A549 (cell line): ENCODE results near the gene TNS3. TPM values are rescaled to one million over a fixed set of nuclear protein-coding genes. Genes with fewer than 3 reads are reported as not detected.

ENCODE experiments used
- ATAC-seq, 2 experiments: fragments of 200-7000 bp in 1 of 2; fragments of >200 bp in 1 of 2; cut with Nextera tagmentation in 1 of 2; cut with Tn5 transposase in 1 of 2; 3 replicates each; pipeline versions ENCODE4 v1.8.0 to v1.9.1; 2018 to 2020; ENCODE audit warnings: mild to moderate bottlenecking in 1 of 2, moderate library complexity in 1 of 2
- CTCF ChIA-PET: fragments of 300-600 bp; sonication (Branson Sonifier 250); formaldehyde crosslinking; extraction: SDS; loops from one replicate; lab custom pipeline; 2021; ENCODE audit warnings: antibody characterized with exemption, inconsistent platforms; lab: Yijun Ruan, JAX
- POLR2A ChIA-PET: fragments of 350-600 bp; formaldehyde crosslinking; extraction: SDS; loops from one replicate; lab custom pipeline; 2021; ENCODE audit warnings: antibody characterized with exemption, inconsistent platforms; lab: Yijun Ruan, JAX
- DNase-seq, 2 experiments: peaks; one replicate each; pipeline versions ENCODE4 v3.0.0 to v3.0.0-alpha.2; 2011 to 2016; ENCODE audit warnings: low read depth in 1 of 2, low spot score in 1 of 2
- FAIRE-seq: peaks from 2 replicates; lab custom pipeline; 2011; peaks lifted over from hg19 to GRCh38; lab: Jason Lieb, UNC
- H3K27ac ChIP-seq, 2 experiments: fragments of >200 bp; sonication (Bioruptor Twin); formaldehyde crosslinking; 3 replicates each; pipeline ENCODE4 v1.5.1; 2016 to 2017
- H3K4me1 ChIP-seq: fragments of >200 bp; sonication (Bioruptor Twin); formaldehyde crosslinking; 3 replicates; pipeline ENCODE4 v1.6.1; 2016
- H3K4me2 ChIP-seq: fragments of >200 bp; sonication (Bioruptor Twin); formaldehyde crosslinking; 3 replicates; pipeline ENCODE4 v1.6.1; 2016
- H3K4me3 ChIP-seq: fragments of >200 bp; sonication (Bioruptor Twin); formaldehyde crosslinking; 3 replicates; pipeline ENCODE4 v1.5.1; 2016
- H3K9me3 ChIP-seq: fragments of >200 bp; sonication (Bioruptor Twin); formaldehyde crosslinking; 3 replicates; pipeline ENCODE4 v1.6.1; 2016
- CBX2 ChIP-seq: fragments of 200-600 bp; sonication (generic); IDR thresholded peaks from 2 replicates; pipeline ENCODE4 v1.6.1; 2016; ENCODE audit warnings: low read depth, mild to moderate bottlenecking, borderline replicate concordance
- CHD2 ChIP-seq: fragments of 150-350 bp; IDR thresholded peaks from 2 replicates; pipeline ENCODE4 v1.6.1; 2014; ENCODE audit warnings: low read length; ENCODE audit not compliant: partially characterized antibody
- EHMT2 ChIP-seq: fragments of 200-600 bp; sonication (generic); IDR thresholded peaks from 2 replicates; pipeline ENCODE4 v1.6.1; 2016; ENCODE audit warnings: antibody characterized with exemption, low read depth, mild to moderate bottlenecking, moderate library complexity
- EP300 ChIP-seq, 2 experiments: fragments of >200 bp; sonication (Bioruptor Twin); formaldehyde crosslinking; IDR thresholded peaks; 2 replicates in 1 of 2; 3 replicates in 1 of 2; pipeline ENCODE4 v1.6.1; 2016 to 2017
- ESRRA ChIP-seq: fragments of 150-350 bp; IDR thresholded peaks from 2 replicates; pipeline ENCODE4 v1.6.1; 2014; ENCODE audit warnings: mild to moderate bottlenecking, low read length, borderline replicate concordance
- HOXA7 ChIP-seq: fragments of 250-450 bp; sonication (Bioruptor Pico); IDR thresholded peaks from 2 replicates; pipeline ENCODE4 v1.5.0; 2020; ENCODE audit warnings: mild to moderate bottlenecking, moderate library complexity
- KDM1A ChIP-seq: fragments of 200-600 bp; sonication (generic); IDR thresholded peaks from 2 replicates; pipeline ENCODE4 v1.6.1; 2016; ENCODE audit warnings: low read depth, mild to moderate bottlenecking
- MAFK ChIP-seq: fragments of 450-650 bp; IDR thresholded peaks from 2 replicates; pipeline ENCODE4 v1.6.1; 2014; ENCODE audit not compliant: partially characterized antibody
- MAZ ChIP-seq: fragments of 150-350 bp; IDR thresholded peaks from 2 replicates; pipeline ENCODE4 v1.6.1; 2014; ENCODE audit warnings: antibody characterized with exemption, low read depth, low read length, borderline replicate concordance
- NFE2L2 ChIP-seq: fragments of 150-350 bp; conservative IDR thresholded peaks from 2 replicates; pipeline ENCODE4 v1.6.1; 2014; ENCODE audit warnings: low read length
- PHF8 ChIP-seq: fragments of 200-600 bp; sonication (generic); IDR thresholded peaks from 2 replicates; pipeline ENCODE4 v1.6.1; 2016; ENCODE audit warnings: low read depth, mild to moderate bottlenecking, antibody characterized with exemption, moderate library complexity, borderline replicate concordance
- POLR2AphosphoS2 ChIP-seq: conservative IDR thresholded peaks from 2 replicates; pipeline ENCODE4 v1.6.1; 2012; ENCODE audit warnings: low read length, improper control_type of control experiment, inconsistent platforms
- RAD21 ChIP-seq, 2 experiments: fragments of >200 bp in 1 of 2; sonication (Bioruptor Twin) in 1 of 2; formaldehyde crosslinking in 1 of 2; IDR thresholded peaks in 1 of 2; conservative IDR thresholded peaks in 1 of 2; 2 replicates in 1 of 2; 3 replicates in 1 of 2; pipeline ENCODE4 v1.6.1; 2012 to 2018; ENCODE audit warnings: inconsistent platforms in 1 of 2
- RARB ChIP-seq: fragments of 250-450 bp; sonication (Bioruptor Pico); IDR thresholded peaks from 2 replicates; pipeline ENCODE4 v1.8.0; 2021; ENCODE audit warnings: mild to moderate bottlenecking, moderate library complexity
- RCOR1 ChIP-seq: fragments of 150-350 bp; IDR thresholded peaks from 2 replicates; pipeline ENCODE4 v1.6.1; 2014; ENCODE audit warnings: antibody characterized with exemption, low read length, low read depth
- TFCP2L1 ChIP-seq: fragments of 250-450 bp; sonication (Bioruptor Pico); IDR thresholded peaks from 2 replicates; pipeline ENCODE4 v1.5.0; 2021; ENCODE audit warnings: mild to moderate bottlenecking
- TP53 ChIP-seq: fragments of 250-450 bp; sonication (Bioruptor Pico); IDR thresholded peaks from 2 replicates; pipeline ENCODE4 v1.5.0; 2021; ENCODE audit warnings: mild to moderate bottlenecking, moderate library complexity
- WGBS: methylation state at CpG from one replicate; pipeline ENCODE4 v1.1.6; 2017; ENCODE audit errors: missing lambda C conversion rate; 5-methylcytosine and 5-hydroxymethylcytosine counted together
- polyA plus RNA-seq, 4 experiments: library from polyadenylated mRNA; depleted of rRNA in 3 of 4; stranded (reverse); fragments of >200 nt; fragmentation: RNase III in 1 of 4; extraction: RNeasy Plus Mini Kit Qiagen cat#74134 plus additional on column Dnase treatment in 1 of 4; gene quantifications; 2 replicates in 3 of 4; 3 replicates in 1 of 4; pipeline ENCODE4 v1.2.3, GENCODE V29; 2011 to 2017
- TF ChIP-seq, protein P1 (sequence below): fragments of 200-600 bp; sonication (generic); IDR thresholded peaks from 2 replicates; pipeline ENCODE4 v1.6.1; 2016; ENCODE audit warnings: antibody characterized with exemption, mild to moderate bottlenecking, moderate library complexity
- TF ChIP-seq, protein P2 (sequence below): IDR thresholded peaks from 2 replicates; pipeline ENCODE4 v1.6.1; 2012
- TF ChIP-seq, protein P3 (sequence below): fragments of 450-650 bp; IDR thresholded peaks from 2 replicates; pipeline ENCODE4 v1.6.1; 2014; ENCODE audit warnings: antibody characterized with exemption
- TF ChIP-seq, protein P4 (sequence below): IDR thresholded peaks from 2 replicates; pipeline ENCODE4 v1.6.1; 2012; ENCODE audit warnings: low read depth, borderline replicate concordance
- TF ChIP-seq, protein P5 (sequence below): fragments of >200 bp; sonication (Bioruptor Twin); formaldehyde crosslinking; IDR thresholded peaks from 3 replicates; pipeline ENCODE4 v1.5.1; 2016
- TF ChIP-seq, protein P6 (sequence below): fragments of 150-350 bp; IDR thresholded peaks from 2 replicates; pipeline ENCODE4 v1.6.1; 2014; ENCODE audit warnings: low read depth, mild to moderate bottlenecking, low read length

Gene TNS3
- polyA plus RNA-seq, 2 of the 4 experiments (the other 2 are of a cell fraction) = 107 to 134 TPM

DNA sequence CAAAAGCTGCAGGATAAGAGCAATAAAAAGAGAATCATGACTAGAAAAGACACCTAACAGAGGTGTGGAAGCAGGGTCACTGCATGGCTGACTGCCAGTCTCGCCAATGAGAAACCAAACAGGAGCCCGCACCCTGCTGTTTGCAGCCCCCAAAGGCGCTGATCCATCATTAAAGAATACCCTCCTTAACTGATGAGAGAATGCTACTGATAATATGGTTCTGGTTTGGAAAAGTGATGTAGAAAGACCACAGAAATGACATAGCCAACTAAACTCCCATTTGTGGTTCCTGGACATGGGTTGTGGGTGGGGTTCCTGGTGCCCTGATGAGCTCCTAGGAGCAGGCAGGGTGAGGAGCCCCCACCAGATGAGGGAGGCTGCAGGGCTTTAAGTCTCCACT is 207.4 kb downstream of the TNS3 start (continued):
- TF ChIP-seq, protein P1, sequence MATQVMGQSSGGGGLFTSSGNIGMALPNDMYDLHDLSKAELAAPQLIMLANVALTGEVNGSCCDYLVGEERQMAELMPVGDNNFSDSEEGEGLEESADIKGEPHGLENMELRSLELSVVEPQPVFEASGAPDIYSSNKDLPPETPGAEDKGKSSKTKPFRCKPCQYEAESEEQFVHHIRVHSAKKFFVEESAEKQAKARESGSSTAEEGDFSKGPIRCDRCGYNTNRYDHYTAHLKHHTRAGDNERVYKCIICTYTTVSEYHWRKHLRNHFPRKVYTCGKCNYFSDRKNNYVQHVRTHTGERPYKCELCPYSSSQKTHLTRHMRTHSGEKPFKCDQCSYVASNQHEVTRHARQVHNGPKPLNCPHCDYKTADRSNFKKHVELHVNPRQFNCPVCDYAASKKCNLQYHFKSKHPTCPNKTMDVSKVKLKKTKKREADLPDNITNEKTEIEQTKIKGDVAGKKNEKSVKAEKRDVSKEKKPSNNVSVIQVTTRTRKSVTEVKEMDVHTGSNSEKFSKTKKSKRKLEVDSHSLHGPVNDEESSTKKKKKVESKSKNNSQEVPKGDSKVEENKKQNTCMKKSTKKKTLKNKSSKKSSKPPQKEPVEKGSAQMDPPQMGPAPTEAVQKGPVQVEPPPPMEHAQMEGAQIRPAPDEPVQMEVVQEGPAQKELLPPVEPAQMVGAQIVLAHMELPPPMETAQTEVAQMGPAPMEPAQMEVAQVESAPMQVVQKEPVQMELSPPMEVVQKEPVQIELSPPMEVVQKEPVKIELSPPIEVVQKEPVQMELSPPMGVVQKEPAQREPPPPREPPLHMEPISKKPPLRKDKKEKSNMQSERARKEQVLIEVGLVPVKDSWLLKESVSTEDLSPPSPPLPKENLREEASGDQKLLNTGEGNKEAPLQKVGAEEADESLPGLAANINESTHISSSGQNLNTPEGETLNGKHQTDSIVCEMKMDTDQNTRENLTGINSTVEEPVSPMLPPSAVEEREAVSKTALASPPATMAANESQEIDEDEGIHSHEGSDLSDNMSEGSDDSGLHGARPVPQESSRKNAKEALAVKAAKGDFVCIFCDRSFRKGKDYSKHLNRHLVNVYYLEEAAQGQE = no peak
- TF ChIP-seq CHD2 (no peak), KDM1A (no peak), TFCP2L1 (CRISPR knock-in tag) (no peak)
- TF ChIP-seq, protein P2, sequence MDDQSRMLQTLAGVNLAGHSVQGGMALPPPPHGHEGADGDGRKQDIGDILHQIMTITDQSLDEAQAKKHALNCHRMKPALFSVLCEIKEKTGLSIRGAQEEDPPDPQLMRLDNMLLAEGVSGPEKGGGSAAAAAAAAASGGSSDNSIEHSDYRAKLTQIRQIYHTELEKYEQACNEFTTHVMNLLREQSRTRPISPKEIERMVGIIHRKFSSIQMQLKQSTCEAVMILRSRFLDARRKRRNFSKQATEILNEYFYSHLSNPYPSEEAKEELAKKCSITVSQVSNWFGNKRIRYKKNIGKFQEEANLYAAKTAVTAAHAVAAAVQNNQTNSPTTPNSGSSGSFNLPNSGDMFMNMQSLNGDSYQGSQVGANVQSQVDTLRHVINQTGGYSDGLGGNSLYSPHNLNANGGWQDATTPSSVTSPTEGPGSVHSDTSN = no peak
- TF ChIP-seq, protein P3, sequence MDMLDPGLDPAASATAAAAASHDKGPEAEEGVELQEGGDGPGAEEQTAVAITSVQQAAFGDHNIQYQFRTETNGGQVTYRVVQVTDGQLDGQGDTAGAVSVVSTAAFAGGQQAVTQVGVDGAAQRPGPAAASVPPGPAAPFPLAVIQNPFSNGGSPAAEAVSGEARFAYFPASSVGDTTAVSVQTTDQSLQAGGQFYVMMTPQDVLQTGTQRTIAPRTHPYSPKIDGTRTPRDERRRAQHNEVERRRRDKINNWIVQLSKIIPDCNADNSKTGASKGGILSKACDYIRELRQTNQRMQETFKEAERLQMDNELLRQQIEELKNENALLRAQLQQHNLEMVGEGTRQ = no peak
- TF ChIP-seq, protein P4, sequence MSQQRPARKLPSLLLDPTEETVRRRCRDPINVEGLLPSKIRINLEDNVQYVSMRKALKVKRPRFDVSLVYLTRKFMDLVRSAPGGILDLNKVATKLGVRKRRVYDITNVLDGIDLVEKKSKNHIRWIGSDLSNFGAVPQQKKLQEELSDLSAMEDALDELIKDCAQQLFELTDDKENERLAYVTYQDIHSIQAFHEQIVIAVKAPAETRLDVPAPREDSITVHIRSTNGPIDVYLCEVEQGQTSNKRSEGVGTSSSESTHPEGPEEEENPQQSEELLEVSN = no peak
- TF ChIP-seq, protein P5, sequence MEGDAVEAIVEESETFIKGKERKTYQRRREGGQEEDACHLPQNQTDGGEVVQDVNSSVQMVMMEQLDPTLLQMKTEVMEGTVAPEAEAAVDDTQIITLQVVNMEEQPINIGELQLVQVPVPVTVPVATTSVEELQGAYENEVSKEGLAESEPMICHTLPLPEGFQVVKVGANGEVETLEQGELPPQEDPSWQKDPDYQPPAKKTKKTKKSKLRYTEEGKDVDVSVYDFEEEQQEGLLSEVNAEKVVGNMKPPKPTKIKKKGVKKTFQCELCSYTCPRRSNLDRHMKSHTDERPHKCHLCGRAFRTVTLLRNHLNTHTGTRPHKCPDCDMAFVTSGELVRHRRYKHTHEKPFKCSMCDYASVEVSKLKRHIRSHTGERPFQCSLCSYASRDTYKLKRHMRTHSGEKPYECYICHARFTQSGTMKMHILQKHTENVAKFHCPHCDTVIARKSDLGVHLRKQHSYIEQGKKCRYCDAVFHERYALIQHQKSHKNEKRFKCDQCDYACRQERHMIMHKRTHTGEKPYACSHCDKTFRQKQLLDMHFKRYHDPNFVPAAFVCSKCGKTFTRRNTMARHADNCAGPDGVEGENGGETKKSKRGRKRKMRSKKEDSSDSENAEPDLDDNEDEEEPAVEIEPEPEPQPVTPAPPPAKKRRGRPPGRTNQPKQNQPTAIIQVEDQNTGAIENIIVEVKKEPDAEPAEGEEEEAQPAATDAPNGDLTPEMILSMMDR = no peak

DNA sequence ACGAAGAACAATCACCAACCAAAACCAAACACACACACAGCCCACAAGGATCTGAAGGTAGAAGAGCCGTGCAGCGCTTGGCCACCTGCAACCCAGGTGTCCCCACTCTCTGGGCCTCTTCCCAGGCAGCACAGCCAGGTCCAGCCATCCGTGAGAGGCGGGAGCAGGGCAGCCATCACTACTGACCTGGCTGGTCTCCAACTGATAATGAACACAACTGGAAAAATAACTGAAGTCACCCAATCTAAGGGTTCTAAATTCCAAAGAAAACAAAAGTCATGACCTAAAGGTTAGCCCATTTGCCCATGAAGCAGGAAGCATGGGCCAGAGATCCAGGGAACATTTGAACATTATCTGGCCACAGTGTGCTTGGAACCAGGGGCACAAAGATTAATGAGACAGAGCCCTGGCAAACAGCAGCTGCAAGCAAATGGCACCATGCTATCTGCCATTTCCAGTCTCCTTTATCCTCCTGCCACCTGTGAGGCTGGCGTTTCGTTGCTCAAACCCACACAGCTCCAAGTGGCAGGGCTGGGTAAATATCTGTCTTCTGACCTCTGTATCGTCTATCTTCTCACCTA is 207.9 kb downstream of the TNS3 start:
- POLR2A ChIA-PET = no interaction called here
- no peak overlapping the region for H3K4me2 ChIP-seq
- no peak overlapping the region for H3K4me3 ChIP-seq
- WGBS = 90% methylated on average over 8 of the region's 8 CpGs
- DNase-seq = no peak
- TF ChIP-seq MAFK (no peak), EHMT2 (no peak), ESRRA (no peak), MAZ (no peak), HOXA7 (no peak), RCOR1 (no peak), NFE2L2 (no peak), CHD2 (no peak), TP53 (CRISPR knock-in tag) (no peak), RARB (CRISPR knock-in tag) (no peak), EP300 (IDR thresholded peaks at IDR 0.05) (no peak), CBX2 (no peak), POLR2AphosphoS2 (no peak), RAD21 (conservative IDR thresholded peaks at IDR 0.05 in 1 of 2, IDR thresholded peaks at IDR 0.05 in 1 of 2) (no peak), PHF8 (no peak)
- TF ChIP-seq, protein P3 = no peak
- TF ChIP-seq, protein P5 = no peak
- TF ChIP-seq, protein P6, sequence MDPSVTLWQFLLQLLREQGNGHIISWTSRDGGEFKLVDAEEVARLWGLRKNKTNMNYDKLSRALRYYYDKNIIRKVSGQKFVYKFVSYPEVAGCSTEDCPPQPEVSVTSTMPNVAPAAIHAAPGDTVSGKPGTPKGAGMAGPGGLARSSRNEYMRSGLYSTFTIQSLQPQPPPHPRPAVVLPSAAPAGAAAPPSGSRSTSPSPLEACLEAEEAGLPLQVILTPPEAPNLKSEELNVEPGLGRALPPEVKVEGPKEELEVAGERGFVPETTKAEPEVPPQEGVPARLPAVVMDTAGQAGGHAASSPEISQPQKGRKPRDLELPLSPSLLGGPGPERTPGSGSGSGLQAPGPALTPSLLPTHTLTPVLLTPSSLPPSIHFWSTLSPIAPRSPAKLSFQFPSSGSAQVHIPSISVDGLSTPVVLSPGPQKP = no peak
- TF ChIP-seq, all 56 proteins: peak for 0
- Histone ChIP-seq H3K9me3 (no peaks in the 10 kb centered on the region), H3K27ac (no peak overlapping the region), H3K4me1 (peaks cover 68% of the 10 kb centered on the region)
- CTCF ChIA-PET = no interaction called here
- ATAC-seq = no peak
- FAIRE-seq = no peak
